Mucosa of rectum (tissue), 2 donors: Measurements from ENCODE around the gene SERINC5.

Experiments
- H3K27ac ChIP-seq, 2 donors: one replicate each; pipeline ENCODE4 v1.7.0; 2013; ENCODE audit warnings: inconsistent platforms in 2 of 2, low read depth in 2 of 2, low read length in 2 of 2
- H3K27me3 ChIP-seq, 2 donors: one replicate each; pipeline ENCODE4 v1.7.0; 2013; ENCODE audit warnings: low read length in 2 of 2; ENCODE audit not compliant: control insufficient read depth in 2 of 2, insufficient read depth in 2 of 2
- H3K36me3 ChIP-seq, 2 donors: one replicate each; pipeline ENCODE4 v1.7.0; 2013; ENCODE audit warnings: low read length in 2 of 2; ENCODE audit not compliant: control insufficient read depth in 2 of 2, insufficient read depth in 2 of 2
- H3K4me1 ChIP-seq, 2 donors: one replicate each; pipeline ENCODE4 v1.7.0; 2013; ENCODE audit warnings: low read length in 2 of 2, mild to moderate bottlenecking in 1 of 2; ENCODE audit not compliant: control insufficient read depth in 2 of 2, insufficient read depth in 2 of 2
- H3K4me3 ChIP-seq, 2 donors: one replicate each; pipeline ENCODE4 v1.7.0; 2013; ENCODE audit warnings: low read length in 2 of 2
- H3K9ac ChIP-seq, 2 donors: one replicate each; pipeline ENCODE4 v1.7.0; 2013; ENCODE audit warnings: low read length in 2 of 2, low read depth in 1 of 2, mild to moderate bottlenecking in 1 of 2
- H3K9me3 ChIP-seq, 2 donors: one replicate each; pipeline ENCODE4 v1.7.0; 2013; ENCODE audit warnings: low read length in 2 of 2; ENCODE audit not compliant: control insufficient read depth in 2 of 2
- donor health status: healthy.
- donor health status: Normal muscosa, but diverticular disease.

SERINC5 gene

GRCh38 chr5:80077051-80077714 lies 178.7 kb downstream of the SERINC5 start:
- Histone ChIP-seq H3K36me3 (no peaks in the 10 kb centered on the region), H3K27ac (no peak overlapping the region), H3K9me3 (no peaks in the 10 kb centered on the region)

GRCh38 chr5:80076131-80077050 lies 179.5 kb downstream of the SERINC5 start:
- H3K27me3 ChIP-seq = no peaks in the 10 kb centered on the region
- no peaks in the 10 kb centered on the region for H3K36me3 ChIP-seq

More at GRCh38 chr5:80077051-80077714, 178.7 kb downstream of the SERINC5 start:
- no peak overlapping the region for H3K4me3 ChIP-seq
- no peak overlapping the region for H3K9ac ChIP-seq
- H3K4me1 ChIP-seq = no peaks in the 10 kb centered on the region
- no peaks in the 10 kb centered on the region for H3K27me3 ChIP-seq

DNA sequence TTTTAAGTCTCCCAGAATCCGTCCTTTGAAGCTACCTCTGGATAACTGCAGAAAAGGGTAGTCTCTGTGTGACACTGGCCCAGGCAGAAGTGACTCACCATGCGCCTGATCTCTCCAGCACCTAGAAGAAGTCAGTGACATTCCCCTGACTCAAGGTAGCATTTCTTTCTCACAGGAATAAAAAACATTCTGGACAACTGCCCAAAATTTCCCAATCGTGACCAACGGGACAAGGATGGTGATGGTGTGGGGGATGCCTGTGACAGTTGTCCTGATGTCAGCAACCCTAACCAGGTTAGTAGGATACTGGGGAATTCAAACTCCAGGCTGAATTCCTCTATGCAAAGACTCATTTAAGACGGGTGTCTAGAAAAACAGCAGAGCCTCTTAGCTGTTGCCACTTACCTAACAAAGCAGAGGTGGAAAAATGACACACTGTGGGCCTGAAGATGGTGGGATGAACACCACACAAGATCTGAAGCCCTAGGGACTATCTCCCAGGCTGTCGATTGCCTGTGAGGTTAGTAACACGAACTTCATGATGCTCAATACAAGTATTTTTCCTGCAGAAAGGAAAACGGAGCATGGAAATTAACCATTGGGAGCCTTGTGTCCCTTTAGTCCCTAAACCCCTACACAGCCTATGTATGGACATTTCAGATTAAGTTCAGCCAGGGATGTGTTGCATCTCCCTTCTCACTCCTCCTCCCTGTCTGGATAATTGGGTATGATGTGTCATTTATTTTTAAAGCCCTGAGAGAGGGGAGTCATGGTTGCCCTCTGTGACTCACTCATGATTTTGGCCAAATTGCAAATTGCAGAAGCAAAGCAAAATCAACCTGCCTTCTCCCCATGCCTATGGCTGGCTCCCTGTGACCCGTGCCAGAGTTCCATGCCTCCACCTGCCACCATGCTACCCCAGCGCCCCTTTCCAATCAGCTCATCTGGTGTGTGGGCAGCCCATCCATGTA lies 183.5 kb downstream of the SERINC5 start:
- Histone ChIP-seq H3K36me3 (no peaks in the 10 kb centered on the region), H3K4me1 (peaks cover 0 to 4% of the 10 kb centered on the region in 2 donors), H3K4me3 (no peak overlapping the region), H3K27ac (no peak overlapping the region), H3K9ac (no peak overlapping the region), H3K9me3 (no peaks in the 10 kb centered on the region), H3K27me3 (no peaks in the 10 kb centered on the region)

More at GRCh38 chr5:80076131-80077050, 179.5 kb downstream of the SERINC5 start:
- Histone ChIP-seq H3K4me1 (no peaks in the 10 kb centered on the region), H3K4me3 (no peak overlapping the region), H3K27ac (no peak overlapping the region), H3K9me3 (no peaks in the 10 kb centered on the region), H3K9ac (no peak overlapping the region)

DNA sequence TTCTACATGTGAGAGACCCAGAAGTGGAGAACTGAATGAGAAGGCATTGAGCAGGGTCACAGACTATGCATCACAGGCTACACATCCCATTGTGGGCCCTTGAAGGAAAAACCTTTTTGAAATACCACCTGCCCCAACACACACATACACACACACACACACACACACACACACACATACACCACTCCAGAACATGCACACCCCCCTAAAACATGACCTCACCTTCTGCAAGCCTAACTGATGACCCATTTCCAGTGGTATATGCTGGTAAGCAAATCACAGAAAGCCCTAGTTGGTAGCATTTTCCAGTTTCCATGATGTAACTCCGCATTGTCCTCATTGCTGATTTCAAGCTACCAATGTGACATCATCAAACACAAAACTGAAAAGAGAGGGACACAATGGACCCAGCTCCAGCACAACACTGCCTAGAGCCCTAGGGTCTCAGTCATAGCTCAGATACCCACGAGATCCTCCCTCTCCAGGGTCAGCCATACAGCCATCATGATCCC lies 184.3 kb downstream of the SERINC5 start:
- Histone ChIP-seq H3K27ac (no peak overlapping the region), H3K4me3 (no peak overlapping the region), H3K36me3 (no peaks in the 10 kb centered on the region), H3K27me3 (no peaks in the 10 kb centered on the region), H3K9me3 (no peaks in the 10 kb centered on the region), H3K4me1 (peaks cover 0 to 4% of the 10 kb centered on the region in 2 donors), H3K9ac (no peak overlapping the region)

GRCh38 chr5:80070338-80071056 lies 185.4 kb downstream of the SERINC5 start:
- no peak overlapping the region for H3K4me3 ChIP-seq
- no peak overlapping the region for H3K9ac ChIP-seq
- H3K4me1 ChIP-seq = peaks cover 0 to 4% of the 10 kb centered on the region in 2 donors
- H3K27ac ChIP-seq = no peak overlapping the region
- no peaks in the 10 kb centered on the region for H3K27me3 ChIP-seq
- no peaks in the 10 kb centered on the region for H3K36me3 ChIP-seq
- no peaks in the 10 kb centered on the region for H3K9me3 ChIP-seq

DNA sequence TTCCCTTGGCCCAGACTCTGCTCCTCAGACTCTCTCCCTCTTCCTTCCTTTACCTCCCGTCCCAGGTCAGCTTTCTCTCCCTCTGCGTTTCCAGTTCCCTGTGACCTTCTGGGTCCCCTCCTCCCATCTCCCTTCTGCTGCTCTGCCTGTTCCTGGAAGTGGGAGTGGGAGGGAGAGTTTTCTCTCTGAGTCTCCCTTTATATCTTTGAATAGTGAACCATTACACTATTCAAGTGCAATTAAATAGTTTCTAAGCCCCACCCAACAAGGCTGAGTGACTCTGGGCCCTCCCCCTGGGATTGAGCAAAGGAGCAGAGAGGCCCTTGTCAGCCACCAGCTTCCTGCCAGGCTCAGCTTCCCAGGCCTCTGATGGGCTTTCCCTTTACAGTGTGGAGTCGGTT lies 185.9 kb downstream of the SERINC5 start:
- Histone ChIP-seq H3K27ac (no peak overlapping the region), H3K27me3 (no peaks in the 10 kb centered on the region), H3K9me3 (no peaks in the 10 kb centered on the region), H3K4me3 (no peak overlapping the region), H3K9ac (no peak overlapping the region), H3K36me3 (no peaks in the 10 kb centered on the region), H3K4me1 (peaks cover 0 to 4% of the 10 kb centered on the region in 2 donors)

DNA sequence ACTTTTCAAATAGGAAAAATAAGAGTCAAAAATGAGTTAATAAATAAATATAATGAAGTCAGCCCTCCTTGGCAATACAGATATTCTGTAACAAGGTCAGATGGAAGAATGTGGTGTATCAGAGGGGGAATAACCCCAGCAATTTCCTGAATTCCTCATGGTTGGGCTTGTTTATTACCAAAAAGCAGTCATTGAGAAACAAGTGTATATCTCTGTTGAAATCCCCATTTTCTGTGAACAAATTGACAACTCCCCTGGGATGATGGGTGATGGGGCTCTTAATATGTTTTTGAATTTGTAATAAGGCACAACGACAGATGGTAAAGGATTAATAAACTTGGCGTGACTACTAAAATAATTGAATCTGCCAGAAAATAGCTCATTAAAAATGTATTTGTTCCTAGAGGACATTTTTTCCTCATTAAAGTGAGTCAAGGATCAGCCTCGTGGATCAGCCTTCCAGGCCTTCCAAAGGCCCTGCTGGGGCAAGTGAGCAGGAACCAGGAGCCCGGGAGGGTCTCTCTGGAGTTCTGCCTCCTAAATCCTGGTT lies 186.5 kb downstream of the SERINC5 start:
- H3K9me3 ChIP-seq = no peaks in the 10 kb centered on the region
- no peak overlapping the region for H3K27ac ChIP-seq
- H3K4me1 ChIP-seq = peaks cover 0 to 4% of the 10 kb centered on the region in 2 donors
- no peaks in the 10 kb centered on the region for H3K36me3 ChIP-seq
- no peak overlapping the region for H3K4me3 ChIP-seq
- no peaks in the 10 kb centered on the region for H3K27me3 ChIP-seq
- no peak overlapping the region for H3K9ac ChIP-seq

GRCh38 chr5:80068775-80069174 lies 187.1 kb downstream of the SERINC5 start:
- Histone ChIP-seq H3K27ac (no peak overlapping the region), H3K4me1 (peaks cover 0 to 4% of the 10 kb centered on the region in 2 donors), H3K9ac (no peak overlapping the region), H3K4me3 (no peak overlapping the region), H3K27me3 (no peaks in the 10 kb centered on the region), H3K9me3 (no peaks in the 10 kb centered on the region), H3K36me3 (no peaks in the 10 kb centered on the region)

GRCh38 chr5:80068246-80068636 lies 187.6 kb downstream of the SERINC5 start:
- H3K4me3 ChIP-seq = no peak overlapping the region
- H3K27ac ChIP-seq = no peak overlapping the region
- H3K36me3 ChIP-seq = no peaks in the 10 kb centered on the region
- H3K27me3 ChIP-seq = no peaks in the 10 kb centered on the region
- H3K9me3 ChIP-seq = no peaks in the 10 kb centered on the region
- no peak overlapping the region for H3K9ac ChIP-seq
- H3K4me1 ChIP-seq = peaks cover 0 to 4% of the 10 kb centered on the region in 2 donors
